GM19372 (cell line): Measurements from ENCODE around the gene HELZ.
A peak's percentile ranks its signal among the peaks of the same experiment; 100 is the strongest.
"Not testable (repeated sequence)": the region's sequence is repeated elsewhere in the genome, so short reads cannot be mapped to it uniquely, and the experiment has no call there.

ENCODE experiments used
- ATAC-seq: cut with Tn5 transposase; IDR thresholded peaks from one replicate; pipeline ENCODE4 v1.9.1; 2021; ENCODE audit warnings: mild to moderate bottlenecking, low read depth, moderate library complexity; ENCODE audit not compliant: unreplicated experiment

Gene HELZ

DNA sequence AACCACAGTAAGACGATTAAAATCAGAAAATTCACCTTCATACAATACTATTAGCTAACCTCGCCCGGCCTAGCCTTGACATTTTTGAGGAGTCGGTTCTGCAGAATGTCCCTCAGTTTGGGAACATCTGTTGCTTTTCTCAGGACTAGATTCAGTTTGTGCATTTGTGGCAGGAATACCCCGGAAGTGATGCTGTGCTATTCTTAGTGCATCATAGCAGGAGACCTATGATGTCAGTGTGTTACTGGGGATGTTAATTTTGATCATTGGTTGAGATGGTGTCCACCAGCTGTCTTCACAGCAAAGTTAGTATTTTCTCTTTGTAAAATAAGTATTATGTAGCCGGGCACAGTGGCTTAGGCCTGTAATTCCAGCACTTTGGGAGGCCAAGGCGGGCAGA, 21.5 kb upstream of the HELZ start:
- no peak for ATAC-seq

- ATAC-seq = no peak
These were observed 20.5 kb upstream of the HELZ start for GRCh38 chr17:67265436-67266019.

DNA sequence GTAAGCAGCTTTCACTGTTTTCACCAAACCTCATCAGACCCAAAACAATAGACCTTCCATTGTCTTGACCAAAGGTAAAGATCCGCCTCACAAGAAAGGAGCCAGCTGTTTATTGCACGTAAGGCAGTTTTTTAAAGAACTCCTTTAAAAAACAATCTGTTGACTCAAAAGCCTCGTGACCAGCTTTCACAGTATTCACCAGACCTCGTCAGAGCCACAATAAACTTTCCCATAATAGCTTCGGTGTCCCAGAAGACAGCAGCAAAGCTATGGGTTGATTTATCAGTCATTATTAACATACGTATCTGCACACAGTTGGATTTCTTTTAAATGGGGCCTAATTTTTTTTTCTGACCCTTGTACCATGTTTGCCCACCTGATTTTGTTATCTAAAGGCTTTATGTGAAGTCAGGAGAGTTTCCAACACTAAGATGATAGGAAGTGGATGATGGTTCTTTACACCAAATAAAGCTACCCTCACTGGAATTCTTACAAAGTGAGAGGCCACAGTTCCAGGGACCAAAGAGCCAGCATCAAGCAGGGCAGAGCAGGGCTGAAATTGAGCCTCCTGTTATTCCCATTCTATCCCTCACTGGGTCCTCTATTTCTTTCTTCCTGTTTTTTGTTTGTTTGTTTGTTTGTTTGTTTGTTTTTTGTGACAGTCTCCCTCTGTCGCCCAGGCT, 17.6 kb upstream of the HELZ start:
- ATAC-seq = no peak

DNA sequence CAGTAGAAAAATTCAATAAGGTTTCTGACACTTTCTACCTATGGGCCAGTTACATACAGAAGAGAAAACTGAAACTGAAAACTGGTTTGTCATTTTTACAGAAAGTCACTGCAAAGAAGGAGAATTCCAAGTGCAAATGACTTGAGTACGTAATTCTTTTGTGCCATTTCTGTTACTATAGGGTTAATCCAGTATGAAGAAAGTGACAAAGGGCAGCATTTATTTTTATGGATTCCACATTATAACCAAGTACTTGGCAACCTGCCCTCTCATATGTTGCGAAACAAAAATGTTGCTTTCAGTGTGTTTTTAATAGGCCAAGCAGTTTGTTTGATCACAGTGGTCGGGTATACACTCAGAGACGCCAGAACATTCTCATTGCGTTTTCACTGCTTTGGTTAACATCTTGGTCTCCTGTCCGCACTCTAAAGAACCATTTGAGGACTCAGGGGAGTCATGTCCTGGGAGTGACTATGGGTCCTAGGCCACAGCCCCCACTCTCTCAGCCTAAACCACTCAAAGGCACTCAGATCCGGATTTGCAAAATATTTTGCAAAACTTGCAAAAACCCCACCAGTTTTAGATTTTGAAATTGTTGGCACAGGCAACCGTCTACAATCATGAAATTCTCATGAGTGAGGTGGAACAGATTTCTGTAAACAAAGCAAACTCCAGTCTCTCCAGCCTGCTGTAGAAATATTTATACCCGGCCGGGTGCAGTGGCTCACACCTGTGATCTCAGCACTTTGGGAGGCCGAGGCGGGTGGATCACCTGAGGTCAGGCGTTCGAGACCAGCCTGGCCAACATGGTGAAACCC, 15.4 kb upstream of the HELZ start:
- ATAC-seq = no peak

DNA sequence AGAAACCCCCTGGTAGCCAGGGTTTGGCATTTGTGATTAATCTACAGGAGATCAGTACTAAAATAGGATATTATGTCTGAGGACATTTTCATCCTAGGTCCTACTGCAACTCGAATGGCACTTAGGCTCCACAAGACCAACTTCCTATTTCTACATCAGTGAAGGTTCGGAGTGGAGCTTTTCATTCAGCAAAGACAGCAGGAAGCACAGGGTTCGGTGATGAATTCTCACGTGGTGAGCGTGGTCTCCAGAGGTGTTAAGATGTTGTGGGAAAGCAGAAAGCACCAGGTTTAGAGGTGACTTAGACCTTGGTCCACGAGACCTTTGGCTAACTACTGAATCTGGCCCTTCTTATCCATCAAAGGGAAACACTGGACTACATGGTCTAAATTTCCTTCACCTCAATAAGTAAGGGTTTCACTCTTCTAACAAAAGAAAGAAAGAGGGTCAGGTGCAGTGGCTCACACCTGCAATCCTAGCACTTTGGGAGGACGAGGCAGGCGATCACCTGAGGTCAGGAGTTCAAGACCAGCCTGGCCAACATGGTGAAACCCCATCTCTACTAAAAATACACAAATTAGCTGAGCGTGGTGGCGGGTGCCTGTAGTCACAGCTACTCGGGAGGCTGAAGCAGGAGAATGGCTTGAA, 13.9 kb upstream of the HELZ start:
- no peak for ATAC-seq

GRCh38 chr17:67256075-67256732, 11.2 kb upstream of the HELZ start:
- no peak for ATAC-seq

GRCh38 chr17:67253384-67253783, 8.4 kb upstream of the HELZ start:
- ATAC-seq = no peak

GRCh38 chr17:67251586-67251985, 6.6 kb upstream of the HELZ start:
- not testable (repeated sequence) for ATAC-seq

DNA sequence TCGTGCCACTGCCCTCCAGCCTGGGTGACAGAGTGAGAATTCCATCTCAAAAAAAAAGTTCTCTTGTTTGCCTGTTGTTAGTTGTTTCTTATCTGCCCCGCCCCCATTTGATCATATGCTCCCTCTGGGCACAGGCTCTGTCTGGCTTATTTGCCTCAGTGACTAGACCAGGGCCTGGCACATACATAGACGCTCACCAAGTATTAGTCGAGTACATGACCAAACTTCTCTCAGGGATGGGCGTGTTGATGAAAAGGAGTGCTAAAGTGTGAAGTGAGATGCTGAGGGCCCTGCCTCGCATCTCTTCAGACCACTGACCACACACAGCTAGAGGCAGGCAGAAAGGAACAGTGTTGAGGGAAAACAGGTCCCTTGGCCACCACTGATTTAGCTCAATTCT, 3.3 kb upstream of the HELZ start:
- ATAC-seq = no peak

- ATAC-seq = no peak
These were observed 2.5 kb upstream of the HELZ start for GRCh38 chr17:67247416-67247900.

DNA sequence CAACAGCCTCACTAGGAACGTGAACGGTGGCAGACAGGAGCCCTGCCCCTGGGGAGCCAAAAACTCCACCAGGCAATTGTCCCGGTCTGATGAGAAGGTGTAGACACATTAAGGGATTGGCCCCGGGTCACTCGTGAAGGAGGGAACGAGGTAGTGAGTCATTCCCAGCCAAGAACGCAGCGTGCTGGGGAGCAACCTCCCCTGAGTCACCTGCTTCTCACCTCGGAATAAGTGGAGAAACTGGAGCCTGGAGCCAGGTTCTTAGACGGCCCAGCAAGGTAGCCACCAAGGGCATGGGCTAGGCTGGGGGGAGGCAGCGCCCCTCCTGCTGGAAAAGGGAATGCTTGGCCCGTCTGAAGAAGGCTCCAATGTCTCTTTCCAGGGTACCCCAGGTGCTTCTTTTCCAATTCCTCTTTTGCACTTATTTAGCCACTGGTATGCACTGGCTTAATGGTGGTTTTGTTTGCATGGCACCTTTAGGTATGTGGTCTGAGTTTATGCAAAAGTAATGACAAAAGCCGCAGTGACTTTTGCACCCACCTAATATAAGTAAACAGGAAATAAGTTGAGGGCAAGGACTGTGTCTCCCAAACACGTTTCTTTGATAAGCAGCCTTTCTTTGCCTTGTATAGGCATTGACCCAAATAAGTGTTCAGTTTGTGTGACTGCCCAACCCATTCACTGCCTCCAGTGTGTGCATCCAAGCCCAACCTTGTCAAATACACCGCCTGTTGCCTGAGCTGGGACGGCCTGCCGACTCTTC, 1.8 kb upstream of the HELZ start:
- ATAC-seq = no peak

DNA sequence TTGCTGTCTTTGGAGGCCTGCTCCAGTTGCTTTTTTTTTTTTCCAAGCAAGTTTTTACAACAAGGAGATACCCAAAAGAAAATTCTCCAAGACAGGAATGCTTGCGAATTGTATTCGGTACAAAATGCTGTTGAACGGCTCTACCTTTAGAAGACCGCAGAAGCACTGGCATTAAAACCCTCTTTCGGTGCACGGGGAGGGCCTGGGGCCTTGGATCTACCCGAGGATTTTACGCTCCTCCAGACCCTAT, 1.3 kb upstream of the HELZ start:
- ATAC-seq = no peak

GRCh38 chr17:67245694-67246402, 852 bp upstream of the HELZ start:
- ATAC-seq = no peak

- peak; percentile 26 for ATAC-seq
These were observed 444 bp downstream of the HELZ start for GRCh38 chr17:67244431-67245072.

GRCh38 chr17:67243284-67243683, 1.7 kb downstream of the HELZ start:
- ATAC-seq = no peak

- no peak for ATAC-seq
These were observed 3.2 kb downstream of the HELZ start for GRCh38 chr17:67241719-67242341.

- ATAC-seq = no peak
These were observed 5.4 kb downstream of the HELZ start for GRCh38 chr17:67239597-67239996.

DNA sequence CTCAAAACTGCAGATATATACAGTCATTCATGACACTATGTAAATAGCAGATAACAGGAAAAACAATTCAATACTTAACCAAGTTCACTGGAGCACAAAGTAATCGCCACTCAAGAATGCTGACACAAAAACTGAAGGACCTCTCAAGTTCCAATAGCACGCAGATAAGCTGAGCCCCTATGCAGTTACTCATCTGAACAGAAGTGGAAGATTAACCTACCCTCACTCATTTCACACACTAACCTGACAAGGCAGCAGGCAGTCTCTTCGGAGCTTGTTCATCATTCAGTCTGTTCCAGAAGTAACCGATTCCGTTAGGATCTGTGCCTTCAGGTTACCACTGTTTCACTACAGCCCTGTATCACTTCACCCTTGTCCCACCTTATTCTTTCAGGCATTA, 6.0 kb downstream of the HELZ start:
- ATAC-seq = no peak

GRCh38 chr17:67232441-67232840, 12.6 kb downstream of the HELZ start:
- no peak for ATAC-seq
